ENCODE results near the gene LTBP3.
"Not testable (repeated sequence)": the region's sequence is repeated elsewhere in the genome, so short reads cannot be mapped to it uniquely, and the experiment has no call there.

LTBP3 gene

DNA sequence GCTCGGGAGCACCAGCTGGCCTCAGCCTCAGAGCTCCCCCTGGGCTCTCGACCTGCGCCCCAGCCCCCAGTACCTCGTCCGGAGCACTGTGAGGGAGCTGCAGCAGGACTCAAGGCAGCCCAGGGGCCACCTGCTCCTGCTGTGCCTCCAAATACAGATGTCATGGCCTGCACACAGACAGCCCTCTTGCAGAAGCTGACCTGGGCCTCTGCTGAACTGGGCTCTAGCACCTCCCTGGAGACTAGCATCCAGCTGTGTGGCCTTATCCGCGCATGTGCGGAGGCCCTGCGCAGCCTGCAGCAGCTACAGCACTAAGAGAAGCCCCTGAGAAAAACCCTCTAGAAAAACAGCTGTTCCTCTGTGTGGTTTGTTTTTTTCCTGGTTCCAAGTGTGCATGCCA lies 13.3 kb upstream of the LTBP3 start:
- no peak for DNase-seq

DNA sequence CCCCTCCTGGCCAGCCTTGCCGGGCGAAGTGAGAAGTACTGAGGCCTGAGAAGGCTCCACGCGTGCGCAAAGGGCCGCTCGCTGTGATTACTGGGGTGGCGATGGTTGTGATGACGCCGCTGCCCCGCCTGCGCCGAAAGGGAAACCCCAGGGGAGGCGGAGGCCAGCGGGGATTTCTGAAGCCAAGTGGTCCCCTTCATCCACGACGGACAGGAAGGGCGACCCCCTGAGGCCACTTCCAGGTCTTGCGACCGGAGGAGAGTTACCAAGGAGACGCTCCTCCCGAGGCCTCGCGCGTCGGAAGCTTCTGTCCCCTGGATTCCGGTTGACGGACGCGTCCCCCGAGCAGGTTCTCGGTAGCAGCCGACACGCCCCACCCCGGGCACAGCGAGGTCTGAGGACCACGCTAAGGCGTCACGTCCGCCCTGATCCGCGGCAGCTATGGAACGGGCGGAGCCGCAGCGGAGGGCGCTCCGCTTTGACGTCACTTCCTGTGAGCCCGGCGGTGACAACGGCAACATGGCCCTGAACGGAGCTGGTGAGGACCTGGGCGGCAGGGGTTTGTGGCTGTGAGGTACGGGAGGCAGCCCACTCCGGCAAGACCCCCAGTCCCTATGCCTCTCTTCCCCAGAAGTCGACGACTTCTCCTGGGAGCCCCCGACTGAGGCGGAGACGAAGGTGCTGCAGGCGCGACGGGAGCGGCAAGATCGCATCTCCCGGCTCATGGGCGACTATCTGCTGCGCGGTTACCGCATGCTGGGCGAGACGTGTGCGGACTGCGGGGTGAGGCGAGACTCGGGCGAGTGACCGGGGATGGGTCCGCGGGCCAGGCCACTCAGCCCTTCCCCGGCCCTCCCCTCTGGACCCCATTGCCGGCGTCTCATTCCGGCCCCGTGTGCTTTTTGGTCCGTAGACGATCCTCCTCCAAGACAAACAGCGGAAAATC lies 12.1 kb upstream of the LTBP3 start, which contains the start of gene ZNRD2:
TSS of gene ZNRD2 (plus strand) at position 505 of the 946 bp plus-strand sequence. CDS start at position 520, 15 bp downstream.
- DNase-seq: peak; percentile 94

GRCh38 chr11:65569164-65569972 lies 11.2 kb upstream of the LTBP3 start:
- DNase-seq: no peak

DNA sequence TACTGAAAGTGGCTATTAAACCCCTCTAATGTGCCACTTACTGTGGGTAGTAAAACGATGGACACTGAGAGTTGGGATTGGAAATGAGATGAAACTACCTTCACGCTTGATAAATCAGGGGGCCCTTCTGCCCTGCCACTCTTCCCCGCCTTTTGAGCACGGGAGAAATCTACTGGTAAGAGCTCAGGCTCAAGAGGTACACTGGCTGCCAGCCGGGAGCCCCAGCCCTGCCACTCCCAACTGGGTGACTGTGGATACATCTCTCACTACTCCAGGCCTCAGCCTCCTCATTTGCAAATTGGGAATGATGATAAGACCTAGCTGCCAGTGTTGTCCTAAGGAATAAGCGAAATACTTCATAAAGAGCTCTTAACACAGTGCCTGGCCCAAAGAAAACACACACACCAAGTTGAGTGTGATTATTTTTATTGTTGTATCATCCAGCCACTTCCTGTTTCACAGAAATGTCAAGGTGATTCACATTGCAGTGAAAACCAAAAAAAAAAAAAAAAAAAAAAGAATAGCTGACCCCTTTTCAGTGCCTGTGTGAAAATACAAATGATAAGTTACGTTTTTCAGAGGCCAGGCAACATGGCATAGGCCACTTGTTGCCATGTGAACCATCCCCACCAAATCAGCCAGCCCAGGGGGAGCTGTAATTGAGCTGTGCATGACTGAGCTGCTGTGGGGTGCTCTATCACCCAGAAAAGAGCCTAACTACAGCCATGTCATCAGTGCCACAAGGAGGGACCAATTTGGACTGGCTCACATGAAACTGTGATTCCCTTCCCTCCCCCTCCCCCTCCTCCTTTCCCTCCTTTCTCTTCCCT lies 7.7 kb upstream of the LTBP3 start:
- peak; percentile 29 for DNase-seq

- not testable (repeated sequence) for DNase-seq
Observed at GRCh38 chr11:65564879-65565559, 6.9 kb upstream of the LTBP3 start.

GRCh38 chr11:65563601-65564000 lies 5.4 kb upstream of the LTBP3 start:
- DNase-seq: no peak

DNA sequence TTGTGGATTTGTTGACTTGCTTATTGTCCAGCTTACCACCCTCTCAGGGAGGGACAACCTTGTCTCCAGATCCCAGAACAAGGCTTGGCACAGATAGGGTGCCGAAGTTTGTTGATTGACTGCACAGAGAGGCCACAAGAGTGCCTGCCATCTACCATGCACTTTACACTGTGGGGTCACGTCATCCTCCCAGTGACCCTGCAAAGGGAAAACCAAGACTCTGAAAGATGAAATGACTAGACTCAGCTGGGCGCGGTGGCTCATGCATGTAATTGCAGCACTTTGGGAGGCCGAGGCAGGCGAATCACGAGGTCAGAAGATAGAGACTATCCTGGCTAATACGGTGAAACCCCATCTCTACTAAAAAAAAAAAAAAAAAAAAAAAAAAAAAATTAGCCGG lies 4.6 kb upstream of the LTBP3 start:
- DNase-seq: no peak

DNA sequence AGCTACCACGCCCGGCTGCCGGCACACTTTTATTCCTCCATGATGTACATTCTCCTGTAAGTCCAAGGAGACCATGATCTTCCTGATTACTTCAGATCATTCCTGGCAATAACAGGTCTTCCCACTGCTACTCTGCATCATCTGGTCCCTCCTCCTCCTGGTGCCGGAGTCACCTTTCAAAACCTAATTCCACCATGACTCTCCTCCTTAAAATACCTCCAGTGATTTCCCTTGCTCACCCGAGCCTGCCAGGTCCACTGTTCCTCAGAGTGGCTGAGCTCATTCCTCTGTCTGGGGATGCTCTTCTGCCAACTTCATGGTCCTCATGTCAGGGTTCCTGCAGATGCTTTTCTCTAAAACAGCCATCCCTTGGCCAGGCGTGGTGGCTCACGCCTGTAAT lies 3.9 kb upstream of the LTBP3 start:
- DNase-seq: no peak

GRCh38 chr11:65560555-65561418 lies 2.6 kb upstream of the LTBP3 start:
- DNase-seq: no peak

- no peak for DNase-seq
Observed at GRCh38 chr11:65559951-65560537, 1.9 kb upstream of the LTBP3 start.

- DNase-seq: no peak
Observed at GRCh38 chr11:65559535-65559934, 1.4 kb upstream of the LTBP3 start.

GRCh38 chr11:65558930-65559509 lies 861 bp upstream of the LTBP3 start:
- DNase-seq: no peak

DNA sequence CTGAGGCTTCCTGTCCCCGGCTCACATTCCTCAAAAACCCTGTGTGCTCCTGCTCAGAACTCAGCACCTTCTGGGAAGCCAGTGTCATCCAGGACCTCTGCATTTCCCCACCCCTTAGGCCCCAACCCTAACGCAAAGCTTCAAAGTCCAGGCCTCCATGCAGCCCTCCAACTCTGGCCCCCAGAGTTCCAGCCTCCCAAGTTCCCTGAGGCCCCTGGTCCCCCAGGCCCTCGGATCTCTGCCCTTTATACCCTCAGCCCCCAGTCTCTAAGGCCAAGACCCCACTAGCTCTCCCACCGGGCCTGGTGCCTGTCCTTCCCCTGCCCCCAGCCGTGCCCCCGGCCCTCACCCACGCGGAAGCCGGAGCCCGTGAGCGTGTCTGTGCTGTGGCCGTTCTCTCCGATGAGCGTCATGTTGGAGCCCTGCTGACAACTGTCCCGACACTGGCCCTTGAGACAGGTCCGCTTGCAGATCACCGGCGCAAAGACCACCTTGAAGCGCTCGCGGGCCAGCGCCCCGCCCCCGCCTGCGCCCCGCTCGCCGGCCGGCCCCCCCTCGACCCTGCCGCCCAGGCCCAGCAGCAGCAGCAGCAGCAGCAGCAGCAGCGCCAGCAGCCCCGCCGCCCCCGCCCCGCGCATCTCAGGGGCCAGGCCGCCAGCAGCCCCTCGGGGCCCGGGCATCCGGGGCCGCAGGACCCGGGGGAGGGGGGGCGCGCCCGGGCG lies 718 bp downstream of the LTBP3 start:
- no peak for DNase-seq

GRCh38 chr11:65556470-65557279 lies 1.5 kb downstream of the LTBP3 start:
- DNase-seq: no peak

GRCh38 chr11:65555693-65556231 lies 2.4 kb downstream of the LTBP3 start:
- no peak for DNase-seq

GRCh38 chr11:65554842-65555430 lies 3.2 kb downstream of the LTBP3 start:
- DNase-seq: no peak

- no peak for DNase-seq
Observed at GRCh38 chr11:65554057-65554818, 3.9 kb downstream of the LTBP3 start.

All from T-helper 9 cell (primary cell).